ENCODE results near the gene LRTM2.

Gene LRTM2

GRCh38 chr12:1820191-1820895 lies at the start of gene LRTM2:
Gene LRTM2 (plus strand): TSS chr12:1820565. CDS start chr12:1828149, 7,584 bp downstream.
- FAIRE-seq = no peak

- no peak for FAIRE-seq
These were observed 46.3 kb upstream of the LRTM2 start for GRCh38 chr12:1773937-1774655.

GRCh38 chr12:1776170-1776921 lies 44.0 kb upstream of the LRTM2 start:
- FAIRE-seq = no peak

GRCh38 chr12:1777798-1778197 lies 42.6 kb upstream of the LRTM2 start:
- FAIRE-seq = no peak

- FAIRE-seq = no peak
These were observed 41.5 kb upstream of the LRTM2 start for GRCh38 chr12:1778911-1779310.

GRCh38 chr12:1779783-1780182 lies 40.6 kb upstream of the LRTM2 start:
- no peak for FAIRE-seq

- FAIRE-seq = no peak
These were observed 38.6 kb upstream of the LRTM2 start for GRCh38 chr12:1781772-1782171.

- no peak for FAIRE-seq
These were observed 38.1 kb upstream of the LRTM2 start for GRCh38 chr12:1782215-1782614.

- no peak for FAIRE-seq
These were observed 32.7 kb upstream of the LRTM2 start for GRCh38 chr12:1787714-1788113.

GRCh38 chr12:1790444-1790843 lies 29.9 kb upstream of the LRTM2 start:
- FAIRE-seq = no peak

GRCh38 chr12:1791104-1791841 lies 29.1 kb upstream of the LRTM2 start:
- FAIRE-seq = peak; percentile 95

GRCh38 chr12:1792406-1792805 lies 28.0 kb upstream of the LRTM2 start:
- no peak for FAIRE-seq

GRCh38 chr12:1793426-1794210 lies 26.7 kb upstream of the LRTM2 start:
- no peak for FAIRE-seq

GRCh38 chr12:1794440-1795090 lies 25.8 kb upstream of the LRTM2 start:
- FAIRE-seq = no peak

GRCh38 chr12:1795221-1795784 lies 25.1 kb upstream of the LRTM2 start:
- FAIRE-seq = no peak

GRCh38 chr12:1795785-1796514 lies 24.4 kb upstream of the LRTM2 start:
- no peak for FAIRE-seq

- FAIRE-seq = no peak
These were observed 23.8 kb upstream of the LRTM2 start for GRCh38 chr12:1796515-1797010.

- FAIRE-seq = no peak
These were observed 23.1 kb upstream of the LRTM2 start for GRCh38 chr12:1797011-1797901.

- FAIRE-seq = no peak
These were observed 22.2 kb upstream of the LRTM2 start for GRCh38 chr12:1797991-1798640.

Data from G401.6 (cell line).